PC-9 (cell line): ENCODE results near the gene BAIAP2L1. TPM values are rescaled to one million over a fixed set of nuclear protein-coding genes. Genes with fewer than 3 reads are reported as not detected.

ENCODE experiments used
- BruUV-seq: library from RNA; stranded (reverse); fragments of 400-500 nt; replicated peaks from 2 replicates; lab custom pipeline; 2021; lab: Mats Ljungman, UMichigan
- CTCF ChIA-PET: fragments of 300-600 bp; sonication (Branson Sonifier 250); formaldehyde crosslinking; loops from one replicate; lab custom pipeline; 2022; ENCODE audit warnings: antibody characterized with exemption; lab: Charles Lee
- POLR2A ChIA-PET: fragments of 300-600 bp; sonication (Branson Sonifier 250); formaldehyde crosslinking; loops from one replicate; lab custom pipeline; 2022; ENCODE audit warnings: antibody characterized with exemption; ENCODE audit not compliant: unreplicated experiment; lab: Charles Lee
- DNase-seq, 2 experiments: peaks; one replicate each; pipeline versions ENCODE4 v3.0.0 to v3.0.0-alpha.2; 2015 to 2022; ENCODE audit warnings: mixed read lengths in 1 of 2
- H2AFZ ChIP-seq: fragments of 200-600 bp; sonication (generic); 2 replicates; pipeline ENCODE4 v1.8.1; 2017; ENCODE audit warnings: antibody characterized with exemption
- H3F3A ChIP-seq: fragments of 200-600 bp; sonication (generic); 2 replicates; pipeline ENCODE4 v1.8.1; 2017; ENCODE audit warnings: antibody characterized with exemption, mild to moderate bottlenecking, low read depth; ENCODE audit not compliant: insufficient read depth
- H3K27ac ChIP-seq: fragments of 200-600 bp; sonication (generic); 2 replicates; pipeline ENCODE4 v1.6.1; 2016; ENCODE audit warnings: mixed run types
- H3K27me3 ChIP-seq: fragments of 200-600 bp; sonication (generic); 2 replicates; pipeline ENCODE4 v1.6.1; 2016; ENCODE audit warnings: low read depth, mixed run types; ENCODE audit not compliant: insufficient read depth
- H3K36me3 ChIP-seq: fragments of 200-600 bp; sonication (generic); 2 replicates; pipeline ENCODE4 v1.6.1; 2016; ENCODE audit warnings: low read depth, mixed run types
- H3K4me1 ChIP-seq: fragments of 200-600 bp; sonication (generic); replicated peaks from 2 replicates; pipeline ENCODE4 v1.6.1; 2016; ENCODE audit warnings: mixed run types; ENCODE audit not compliant: insufficient read depth
- H3K4me2 ChIP-seq: fragments of 200-600 bp; sonication (generic); 2 replicates; pipeline ENCODE4 v1.6.1; 2017; ENCODE audit warnings: mixed run types
- H3K4me3 ChIP-seq: fragments of 200-600 bp; sonication (generic); 2 replicates; pipeline ENCODE4 v1.6.1; 2016; ENCODE audit warnings: mixed run types
- H3K79me2 ChIP-seq: fragments of 200-600 bp; sonication (generic); 2 replicates; pipeline ENCODE4 v1.6.1; 2017; ENCODE audit warnings: low read depth, mixed run types
- H3K9me2 ChIP-seq: fragments of 200-600 bp; sonication (generic); 2 replicates; pipeline ENCODE4 v1.8.1; 2017; ENCODE audit warnings: mild to moderate bottlenecking; ENCODE audit not compliant: insufficient read depth
- H3K9me3 ChIP-seq: fragments of 200-600 bp; sonication (generic); 2 replicates; pipeline ENCODE4 v1.8.1; 2016; ENCODE audit warnings: low read depth; ENCODE audit not compliant: insufficient read depth
- H4K20me1 ChIP-seq: fragments of 200-600 bp; sonication (generic); 2 replicates; pipeline ENCODE4 v1.8.1; 2017; ENCODE audit not compliant: insufficient read depth
- EZH2 ChIP-seq: fragments of 200-600 bp; sonication (generic); IDR thresholded peaks from 2 replicates; pipeline ENCODE4 v1.8.0; 2017; ENCODE audit warnings: antibody characterized with exemption, low read depth
- intact Hi-C: fragments of 100-400 bp; cut with micrococcal nuclease; formaldehyde crosslinking; loops from one replicate; pipeline ENCODE4 v1.10.0; 2022; ENCODE audit not compliant: unreplicated experiment
- total RNA-seq: library from RNA; stranded (reverse); gene quantifications from 2 replicates; pipeline ENCODE4 v1.2.3, GENCODE V29; 2021
- TF ChIP-seq, protein P1 (sequence below): fragments of 200-600 bp; sonication (generic); conservative IDR thresholded peaks from 2 replicates; pipeline ENCODE4 v1.6.1; 2017; ENCODE audit warnings: mixed run types, antibody characterized with exemption, mild to moderate bottlenecking, moderate library complexity

Gene BAIAP2L1
- total RNA-seq, 1 experiment from 2014 or later: 89.4 TPM

- H3F3A ChIP-seq: peaks cover 5% of the 10 kb centered on the region; the same call in 1 of the 2 replicates
- intact Hi-C loops: no loop called here
- peaks cover 17% of the 10 kb centered on the region for H4K20me1 ChIP-seq
- H3K4me2 ChIP-seq: no peak overlapping the region
- no peak overlapping the region for H3K4me3 ChIP-seq
- POLR2A ChIA-PET: no interaction called here
- CTCF ChIA-PET: no interaction called here
- H3K27me3 ChIP-seq: no peaks in the 10 kb centered on the region
- H3K9me3 ChIP-seq: no peaks in the 10 kb centered on the region
- no peaks in the 10 kb centered on the region for H3K4me1 ChIP-seq
- no TSS peak for BruUV-seq
- no peak for TF ChIP-seq EZH2
- TF ChIP-seq, protein P1, sequence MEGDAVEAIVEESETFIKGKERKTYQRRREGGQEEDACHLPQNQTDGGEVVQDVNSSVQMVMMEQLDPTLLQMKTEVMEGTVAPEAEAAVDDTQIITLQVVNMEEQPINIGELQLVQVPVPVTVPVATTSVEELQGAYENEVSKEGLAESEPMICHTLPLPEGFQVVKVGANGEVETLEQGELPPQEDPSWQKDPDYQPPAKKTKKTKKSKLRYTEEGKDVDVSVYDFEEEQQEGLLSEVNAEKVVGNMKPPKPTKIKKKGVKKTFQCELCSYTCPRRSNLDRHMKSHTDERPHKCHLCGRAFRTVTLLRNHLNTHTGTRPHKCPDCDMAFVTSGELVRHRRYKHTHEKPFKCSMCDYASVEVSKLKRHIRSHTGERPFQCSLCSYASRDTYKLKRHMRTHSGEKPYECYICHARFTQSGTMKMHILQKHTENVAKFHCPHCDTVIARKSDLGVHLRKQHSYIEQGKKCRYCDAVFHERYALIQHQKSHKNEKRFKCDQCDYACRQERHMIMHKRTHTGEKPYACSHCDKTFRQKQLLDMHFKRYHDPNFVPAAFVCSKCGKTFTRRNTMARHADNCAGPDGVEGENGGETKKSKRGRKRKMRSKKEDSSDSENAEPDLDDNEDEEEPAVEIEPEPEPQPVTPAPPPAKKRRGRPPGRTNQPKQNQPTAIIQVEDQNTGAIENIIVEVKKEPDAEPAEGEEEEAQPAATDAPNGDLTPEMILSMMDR: no peak
- H3K27ac ChIP-seq: no peak overlapping the region
- DNase-seq: no peak
- peaks cover 25% of the 10 kb centered on the region for H3K36me3 ChIP-seq
- H3K79me2 ChIP-seq: no peaks in the 10 kb centered on the region; the same call in 1 of the 2 replicates
- H2AFZ ChIP-seq: no peak overlapping the region
- no peaks in the 10 kb centered on the region for H3K9me2 ChIP-seq
Observed at GRCh38 chr7:98303906-98304305, 97.0 kb downstream of the BAIAP2L1 start.

GRCh38 chr7:98303176-98303865, 97.6 kb downstream of the BAIAP2L1 start:
- peaks cover 5% of the 10 kb centered on the region; the same call in 1 of the 2 replicates for H3F3A ChIP-seq
- H4K20me1 ChIP-seq: peaks cover 17% of the 10 kb centered on the region
- H3K27ac ChIP-seq: no peak overlapping the region
- peaks cover 25% of the 10 kb centered on the region for H3K36me3 ChIP-seq
- ChIA-PET CTCF (no interaction called here), POLR2A (no interaction called here)
- no peaks in the 10 kb centered on the region for H3K4me1 ChIP-seq
- H3K9me2 ChIP-seq: no peaks in the 10 kb centered on the region
- H3K4me3 ChIP-seq: no peak overlapping the region
- TF ChIP-seq, protein P1: no peak
- no peak for TF ChIP-seq EZH2
- no peaks in the 10 kb centered on the region for H3K27me3 ChIP-seq
- no peak overlapping the region for H3K4me2 ChIP-seq
- BruUV-seq: no TSS peak
- H2AFZ ChIP-seq: no peak overlapping the region
- DNase-seq: no peak
- intact Hi-C loops: no loop called here
- no peaks in the 10 kb centered on the region; the same call in 1 of the 2 replicates for H3K79me2 ChIP-seq
- no peaks in the 10 kb centered on the region for H3K9me3 ChIP-seq

DNA sequence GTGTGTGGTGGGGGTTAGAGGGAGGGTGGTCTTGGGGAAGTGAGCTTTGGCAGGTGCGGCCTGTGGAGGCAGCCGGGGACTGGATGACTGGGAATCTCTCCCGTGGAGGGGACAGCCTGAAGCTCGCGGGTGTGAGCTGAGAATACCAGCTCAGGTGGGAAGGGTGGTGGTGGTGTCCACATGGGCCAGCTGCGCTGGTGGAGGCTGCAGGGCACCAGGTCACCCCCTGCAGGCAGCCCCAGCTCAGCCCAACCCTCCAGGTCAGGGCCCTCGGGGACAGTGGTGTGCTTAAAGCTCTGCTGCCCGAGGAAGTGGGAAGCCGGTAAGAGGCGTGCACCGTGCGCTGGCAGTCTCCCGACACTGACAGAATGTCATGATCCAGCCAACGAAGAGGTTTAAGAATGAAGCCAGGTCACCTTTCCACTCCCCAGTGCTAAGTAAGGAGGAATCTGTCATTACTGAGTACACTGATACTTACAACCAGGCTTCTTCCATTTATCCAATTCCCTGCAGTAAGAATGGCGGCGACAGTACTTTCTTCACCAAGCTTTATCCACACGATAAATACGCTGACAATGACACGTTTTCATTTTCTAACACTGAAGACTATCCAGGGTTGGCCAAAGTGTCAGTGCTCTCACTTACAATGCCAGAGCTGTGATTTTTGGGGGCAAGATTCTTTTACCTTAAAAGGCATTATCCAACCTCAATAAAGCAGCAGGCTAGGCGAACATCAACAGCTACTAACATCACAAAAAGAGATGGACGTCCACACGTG, 99.0 kb downstream of the BAIAP2L1 start:
- no peaks in the 10 kb centered on the region for H3K4me1 ChIP-seq
- no peaks in the 10 kb centered on the region for H3K27me3 ChIP-seq
- no peak overlapping the region for H3K27ac ChIP-seq
- no peak overlapping the region for H3K4me2 ChIP-seq
- BruUV-seq: no TSS peak
- H2AFZ ChIP-seq: no peak overlapping the region
- intact Hi-C loops: no loop called here
- no peaks in the 10 kb centered on the region for H3K9me2 ChIP-seq
- H4K20me1 ChIP-seq: peaks cover 19% of the 10 kb centered on the region
- ChIA-PET POLR2A (interaction anchor here (0.6 kb wide), 1 partner anchor 95 kb away, joined by 4 read pairs; no protein-coding TSS in a partner anchor), CTCF (no interaction called here)
- H3F3A ChIP-seq: peaks cover 5% of the 10 kb centered on the region; the same call in 1 of the 2 replicates
- no peak for TF ChIP-seq EZH2
- TF ChIP-seq, protein P1: no peak
- peaks cover 19% of the 10 kb centered on the region for H3K36me3 ChIP-seq
- no peak overlapping the region for H3K4me3 ChIP-seq
- peaks cover 3% of the 10 kb centered on the region; the same call in 1 of the 2 replicates for H3K79me2 ChIP-seq
- no peaks in the 10 kb centered on the region for H3K9me3 ChIP-seq
- DNase-seq: no peak
